ENCODE measurements around the gene CEP89. TPM values are rescaled to one million over a fixed set of nuclear protein-coding genes. Genes with fewer than 3 reads are reported as not detected.

The CEP89 gene
- total and polyA plus RNA-seq, 2 donors, result 13.9 to 15.4 TPM

- Histone ChIP-seq H3K36me3 (ENCODE audit: insufficient read depth) (no peaks in the 10 kb centered on the region), H3K4me1 (ENCODE audit: insufficient read depth) (no peaks in the 10 kb centered on the region), H3K4me3 (ENCODE audit: low read depth, low read length) (no peak overlapping the region), H3K27ac (ENCODE audit: low read depth) (no peak overlapping the region)
- WGBS, result 97% methylated on average over 12 of the region's 12 CpGs
- no peak for DNase-seq (ENCODE audit: extremely low spot score)
These were observed 92.8 kb downstream of the CEP89 start for GRCh38 chr19:32878988-32879387.

GRCh38 chr19:32877977-32878745 lies 93.6 kb downstream of the CEP89 start:
- Histone ChIP-seq H3K36me3 (ENCODE audit: insufficient read depth) (no peaks in the 10 kb centered on the region), H3K27ac (ENCODE audit: low read depth) (no peak overlapping the region), H3K4me3 (ENCODE audit: low read depth, low read length) (no peak overlapping the region), H3K4me1 (ENCODE audit: insufficient read depth) (no peaks in the 10 kb centered on the region)
- no peak for DNase-seq (ENCODE audit: extremely low spot score)
- WGBS, result 95% methylated on average over 14 of the region's 14 CpGs

GRCh38 chr19:32877323-32877912 lies 94.3 kb downstream of the CEP89 start:
- WGBS, result 84% methylated on average over 9 of the region's 9 CpGs
- DNase-seq (ENCODE audit: extremely low spot score), result no peak
- no peak overlapping the region for H3K27ac ChIP-seq (ENCODE audit: low read depth)
- H3K36me3 ChIP-seq (ENCODE audit: insufficient read depth), result no peaks in the 10 kb centered on the region
- H3K4me1 ChIP-seq (ENCODE audit: insufficient read depth), result no peaks in the 10 kb centered on the region
- H3K4me3 ChIP-seq (ENCODE audit: low read depth, low read length), result no peak overlapping the region

- 36% methylated on average over 12 of the region's 12 CpGs for WGBS
- H3K4me3 ChIP-seq (ENCODE audit: low read depth, low read length), result no peak overlapping the region
- H3K36me3 ChIP-seq (ENCODE audit: insufficient read depth), result no peaks in the 10 kb centered on the region
- peak; percentile 11 for DNase-seq (ENCODE audit: extremely low spot score)
- no peaks in the 10 kb centered on the region for H3K4me1 ChIP-seq (ENCODE audit: insufficient read depth)
- H3K27ac ChIP-seq (ENCODE audit: low read depth), result no peak overlapping the region
These were observed 94.9 kb downstream of the CEP89 start for GRCh38 chr19:32876919-32877285.

GRCh38 chr19:32876236-32876918 lies 95.4 kb downstream of the CEP89 start:
- 81% methylated on average over 9 of the region's 9 CpGs for WGBS
- no peaks in the 10 kb centered on the region for H3K36me3 ChIP-seq (ENCODE audit: insufficient read depth)
- no peaks in the 10 kb centered on the region for H3K4me1 ChIP-seq (ENCODE audit: insufficient read depth)
- no peak overlapping the region for H3K27ac ChIP-seq (ENCODE audit: low read depth)
- DNase-seq (ENCODE audit: extremely low spot score), result no peak
- H3K4me3 ChIP-seq (ENCODE audit: low read depth, low read length), result no peak overlapping the region

- Histone ChIP-seq H3K27ac (ENCODE audit: low read depth) (no peak overlapping the region), H3K4me1 (ENCODE audit: insufficient read depth) (no peaks in the 10 kb centered on the region), H3K4me3 (ENCODE audit: low read depth, low read length) (no peak overlapping the region), H3K36me3 (ENCODE audit: insufficient read depth) (no peaks in the 10 kb centered on the region)
- no peak for DNase-seq (ENCODE audit: extremely low spot score)
- 72% methylated on average over 7 of the region's 7 CpGs for WGBS
These were observed 96.3 kb downstream of the CEP89 start for GRCh38 chr19:32875428-32875827.

- Histone ChIP-seq H3K36me3 (ENCODE audit: insufficient read depth) (no peaks in the 10 kb centered on the region), H3K4me1 (ENCODE audit: insufficient read depth) (no peaks in the 10 kb centered on the region), H3K4me3 (ENCODE audit: low read depth, low read length) (no peak overlapping the region), H3K27ac (ENCODE audit: low read depth) (no peak overlapping the region)
- DNase-seq (ENCODE audit: extremely low spot score), result no peak
- 84% methylated on average over 9 of the region's 9 CpGs for whole genome bisulfite sequencing
These were observed 97.2 kb downstream of the CEP89 start for GRCh38 chr19:32874605-32875004.

- DNase-seq (ENCODE audit: extremely low spot score), result no peak
- WGBS, result 84% methylated on average over 18 of the region's 18 CpGs
- Histone ChIP-seq H3K27ac (ENCODE audit: low read depth) (no peak overlapping the region), H3K4me3 (ENCODE audit: low read depth, low read length) (no peak overlapping the region), H3K36me3 (ENCODE audit: insufficient read depth) (no peaks in the 10 kb centered on the region), H3K4me1 (ENCODE audit: insufficient read depth) (no peaks in the 10 kb centered on the region)
These were observed 98.4 kb downstream of the CEP89 start for GRCh38 chr19:32873247-32873959.

GRCh38 chr19:32872391-32872790 lies 99.4 kb downstream of the CEP89 start:
- WGBS, result 87% methylated on average over 3 of the region's 3 CpGs
- no peak overlapping the region for H3K4me3 ChIP-seq (ENCODE audit: low read depth, low read length)
- no peak overlapping the region for H3K27ac ChIP-seq (ENCODE audit: low read depth)
- DNase-seq (ENCODE audit: extremely low spot score), result no peak
- H3K36me3 ChIP-seq (ENCODE audit: insufficient read depth), result no peaks in the 10 kb centered on the region
- no peaks in the 10 kb centered on the region for H3K4me1 ChIP-seq (ENCODE audit: insufficient read depth)

GRCh38 chr19:32870981-32871451 lies 100.7 kb downstream of the CEP89 start:
- no peak overlapping the region for H3K4me3 ChIP-seq (ENCODE audit: low read depth, low read length)
- H3K27ac ChIP-seq (ENCODE audit: low read depth), result no peak overlapping the region
- no peaks in the 10 kb centered on the region for H3K36me3 ChIP-seq (ENCODE audit: insufficient read depth)
- DNase-seq (ENCODE audit: extremely low spot score), result no peak
- WGBS, result 73% methylated on average over 12 of the region's 12 CpGs
- no peaks in the 10 kb centered on the region for H3K4me1 ChIP-seq (ENCODE audit: insufficient read depth)

- DNase-seq (ENCODE audit: extremely low spot score), result no peak
- Histone ChIP-seq H3K4me3 (ENCODE audit: low read depth, low read length) (no peak overlapping the region), H3K4me1 (ENCODE audit: insufficient read depth) (no peaks in the 10 kb centered on the region), H3K36me3 (ENCODE audit: insufficient read depth) (no peaks in the 10 kb centered on the region), H3K27ac (ENCODE audit: low read depth) (no peak overlapping the region)
- WGBS, result 67% methylated on average over 18 of the region's 18 CpGs
These were observed 101.7 kb downstream of the CEP89 start for GRCh38 chr19:32869966-32870573.

GRCh38 chr19:32869369-32869965 lies 102.3 kb downstream of the CEP89 start, which contains the start of gene SLC7A9:
Gene SLC7A9, minus strand, starts transcription at chr19:32869767. Its CDS starts 1,233 bp downstream, at chr19:32868534.
- H3K27ac ChIP-seq (ENCODE audit: low read depth), result no peak within 1 kb of the TSS
- no peaks in the 10 kb centered on the region for H3K4me1 ChIP-seq (ENCODE audit: insufficient read depth)
- DNase-seq (ENCODE audit: extremely low spot score), result no peak
- 86% methylated on average over 14 of the region's 14 CpGs for WGBS
- H3K36me3 ChIP-seq (ENCODE audit: insufficient read depth), result no peaks in the 10 kb centered on the region
- H3K4me3 ChIP-seq (ENCODE audit: low read depth, low read length), result no peak within 1 kb of the TSS
